ENCODE measurements around the gene FBLN2. TPM values are rescaled to one million over a fixed set of nuclear protein-coding genes. Genes with fewer than 3 reads are reported as not detected.

FBLN2 gene
- polyA plus RNA-seq, 4 donors: 0.45 to 30.8 (median 2.9) TPM

- FAIRE-seq (no peak), DNase-seq (no peak)
- Histone ChIP-seq H3K4me3 (ENCODE audit: low read depth in 1 of 3, low read length in 3 of 3) (no peak overlapping the region), H3K9me3 (ENCODE audit: control insufficient read depth in 2 of 2, insufficient read depth in 1 of 2, low read depth in 1 of 2, low read length in 1 of 2) (no peaks in the 10 kb centered on the region), H3K27ac (ENCODE audit: low read depth in 1 of 3, low read length in 2 of 3) (no peak overlapping the region), H3K4me1 (ENCODE audit: control insufficient read depth in 3 of 3, insufficient read depth in 2 of 3, low read depth in 1 of 3, low read length in 2 of 3) (no peaks in the 10 kb centered on the region), H3K36me3 (ENCODE audit: control insufficient read depth in 3 of 3, insufficient read depth in 2 of 3, low read depth in 1 of 3, low read length in 3 of 3) (no peaks in the 10 kb centered on the region), H3K27me3 (ENCODE audit: control insufficient read depth in 3 of 3, insufficient read depth in 3 of 3, low read length in 3 of 3) (peaks cover 0 to 5% (median 0%) of the 10 kb centered on the region in 3 donors)
- WGBS, 3 donors: 47 to 56% (median 47%) methylated on average over 12 of the region's 12 CpGs
Measured at GRCh38 chr3:13684350-13684749, 135.4 kb downstream of the FBLN2 start.

DNA sequence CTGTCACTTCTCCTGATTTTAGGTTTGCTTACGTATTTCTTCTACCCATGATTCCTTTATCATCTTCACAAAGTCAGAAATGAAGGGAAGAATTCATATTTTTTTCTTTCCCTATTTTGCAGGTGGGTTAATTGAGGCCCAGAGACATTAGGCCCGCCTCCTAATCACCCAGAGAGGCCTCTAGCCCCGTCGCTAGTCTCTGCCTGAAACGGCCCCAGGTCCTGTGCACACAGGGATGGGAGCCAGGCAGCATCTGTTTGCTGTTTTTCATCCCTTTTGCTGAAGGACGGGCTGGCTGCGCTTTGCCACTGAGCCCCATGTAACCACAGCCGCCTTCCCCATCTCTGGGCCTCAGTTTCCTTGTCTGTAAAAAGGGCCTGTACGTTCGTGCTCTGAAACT lies 135.9 kb downstream of the FBLN2 start:
- H3K27me3 ChIP-seq (ENCODE audit: control insufficient read depth in 3 of 3, insufficient read depth in 3 of 3, low read length in 3 of 3): peaks cover 0 to 5% (median 0%) of the 10 kb centered on the region in 3 donors
- DNase-seq (no peak), FAIRE-seq (no peak)
- no peak overlapping the region for H3K27ac ChIP-seq (ENCODE audit: low read depth in 1 of 3, low read length in 2 of 3)
- H3K9me3 ChIP-seq (ENCODE audit: control insufficient read depth in 2 of 2, insufficient read depth in 1 of 2, low read depth in 1 of 2, low read length in 1 of 2): no peaks in the 10 kb centered on the region
- 51 to 59% (median 56%) methylated on average over 10 of the region's 10 CpGs for WGBS, 3 donors
- H3K4me3 ChIP-seq (ENCODE audit: low read depth in 1 of 3, low read length in 3 of 3): no peak overlapping the region
- H3K4me1 ChIP-seq (ENCODE audit: control insufficient read depth in 3 of 3, insufficient read depth in 2 of 3, low read depth in 1 of 3, low read length in 2 of 3): no peaks in the 10 kb centered on the region
- H3K36me3 ChIP-seq (ENCODE audit: control insufficient read depth in 3 of 3, insufficient read depth in 2 of 3, low read depth in 1 of 3, low read length in 3 of 3): no peaks in the 10 kb centered on the region

DNA sequence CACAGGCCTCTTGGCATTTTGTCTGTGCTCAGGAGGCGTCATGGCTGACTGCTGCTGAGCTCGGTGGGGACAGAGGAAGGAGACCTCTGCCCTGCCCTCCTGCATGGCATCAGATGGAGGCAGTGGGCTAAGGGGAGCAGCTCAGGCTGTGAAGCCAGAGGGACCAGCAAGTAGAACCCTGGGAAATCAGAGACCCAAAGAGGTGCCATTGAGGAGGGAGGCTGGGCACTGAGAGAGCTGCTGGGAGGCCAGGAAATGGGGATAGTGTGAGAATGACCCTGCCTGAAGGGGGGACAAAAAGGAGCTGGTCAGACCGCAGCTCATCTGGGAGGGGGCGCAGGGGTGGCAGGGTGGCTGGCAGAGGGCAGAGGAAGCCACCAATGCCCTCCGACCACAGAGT lies 136.8 kb downstream of the FBLN2 start:
- DNase-seq (no peak), FAIRE-seq (no peak)
- H3K4me1 ChIP-seq (ENCODE audit: control insufficient read depth in 3 of 3, insufficient read depth in 2 of 3, low read depth in 1 of 3, low read length in 2 of 3): no peaks in the 10 kb centered on the region
- no peak overlapping the region for H3K4me3 ChIP-seq (ENCODE audit: low read depth in 1 of 3, low read length in 3 of 3)
- H3K27ac ChIP-seq (ENCODE audit: low read depth in 1 of 3, low read length in 2 of 3): no peak overlapping the region
- peaks cover 0 to under 1% (median 0%) of the 10 kb centered on the region in 3 donors for H3K27me3 ChIP-seq (ENCODE audit: control insufficient read depth in 3 of 3, insufficient read depth in 3 of 3, low read length in 3 of 3)
- H3K9me3 ChIP-seq (ENCODE audit: control insufficient read depth in 2 of 2, insufficient read depth in 1 of 2, low read depth in 1 of 2, low read length in 1 of 2): no peaks in the 10 kb centered on the region
- no peaks in the 10 kb centered on the region for H3K36me3 ChIP-seq (ENCODE audit: control insufficient read depth in 3 of 3, insufficient read depth in 2 of 3, low read depth in 1 of 3, low read length in 3 of 3)
- WGBS, 3 donors: 75 to 85% (median 83%) methylated on average over 4 to 5 of the region's 5 CpGs

GRCh38 chr3:13686367-13687160 lies 137.6 kb downstream of the FBLN2 start:
- FAIRE-seq: no peak
- Histone ChIP-seq H3K4me1 (ENCODE audit: control insufficient read depth in 3 of 3, insufficient read depth in 2 of 3, low read depth in 1 of 3, low read length in 2 of 3) (no peaks in the 10 kb centered on the region), H3K4me3 (ENCODE audit: low read depth in 1 of 3, low read length in 3 of 3) (no peak overlapping the region), H3K36me3 (ENCODE audit: control insufficient read depth in 3 of 3, insufficient read depth in 2 of 3, low read depth in 1 of 3, low read length in 3 of 3) (no peaks in the 10 kb centered on the region), H3K27me3 (ENCODE audit: control insufficient read depth in 3 of 3, insufficient read depth in 3 of 3, low read length in 3 of 3) (no peaks in the 10 kb centered on the region), H3K9me3 (ENCODE audit: control insufficient read depth in 2 of 2, insufficient read depth in 1 of 2, low read depth in 1 of 2, low read length in 1 of 2) (no peaks in the 10 kb centered on the region), H3K27ac (ENCODE audit: low read depth in 1 of 3, low read length in 2 of 3) (no peak overlapping the region)
- WGBS, 3 donors: 64 to 70% (median 68%) methylated on average over 10 of the region's 10 CpGs
- no peak for DNase-seq

DNA sequence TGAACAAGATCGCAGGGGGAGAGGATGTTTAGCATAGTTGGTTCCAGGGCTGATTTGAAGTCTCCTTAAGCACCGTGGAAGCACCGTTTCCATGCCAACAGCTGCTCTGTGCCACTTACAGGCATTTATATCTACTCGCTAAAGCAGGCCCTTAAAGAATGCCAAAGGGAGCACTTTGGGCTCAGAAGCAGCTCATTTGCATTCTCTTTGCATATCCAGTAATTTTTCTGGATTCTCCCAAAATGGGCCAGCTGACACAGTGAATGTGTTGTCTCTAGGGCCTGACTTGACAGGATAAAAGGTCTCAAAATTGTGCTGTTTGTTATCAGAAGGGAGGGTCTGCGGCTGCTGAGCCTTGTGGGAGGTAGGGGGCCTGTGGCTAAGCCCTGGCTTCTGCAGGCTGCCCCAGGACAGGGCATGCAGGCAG lies 138.6 kb downstream of the FBLN2 start:
- Histone ChIP-seq H3K9me3 (ENCODE audit: control insufficient read depth in 2 of 2, insufficient read depth in 1 of 2, low read depth in 1 of 2, low read length in 1 of 2) (peaks cover 0 to 1% of the 10 kb centered on the region in 2 donors), H3K27ac (ENCODE audit: low read depth in 1 of 3, low read length in 2 of 3) (no peak overlapping the region), H3K36me3 (ENCODE audit: control insufficient read depth in 3 of 3, insufficient read depth in 2 of 3, low read depth in 1 of 3, low read length in 3 of 3) (no peaks in the 10 kb centered on the region), H3K27me3 (ENCODE audit: control insufficient read depth in 3 of 3, insufficient read depth in 3 of 3, low read length in 3 of 3) (no peaks in the 10 kb centered on the region), H3K4me3 (ENCODE audit: low read depth in 1 of 3, low read length in 3 of 3) (no peak overlapping the region), H3K4me1 (ENCODE audit: control insufficient read depth in 3 of 3, insufficient read depth in 2 of 3, low read depth in 1 of 3, low read length in 2 of 3) (no peaks in the 10 kb centered on the region)
- WGBS, 3 donors: 36 to 44% (median 42%) methylated on average over 5 of the region's 5 CpGs
- FAIRE-seq (no peak), DNase-seq (no peak)

Other genes with a start within 250 kb of the FBLN2 start
- gene NUP210, start 128.8 kb upstream of the FBLN2 start, polyA plus RNA-seq: 10 to 100 TPM in 2 of 4 donors, under 1 TPM in 2; 0.22 to 36.4 (median 5.6) TPM
- 10 to 100 TPM; 12.4 to 20.8 (median 18.7) TPM for gene HDAC11, start 68.8 kb upstream of the FBLN2 start, polyA plus RNA-seq

Data from small intestine (tissue), 7 donors.